ENCODE results near the gene CPNE2.
A peak's percentile ranks its signal among the peaks of the same experiment; 100 is the strongest.
"Not testable (repeated sequence)": the region's sequence is repeated elsewhere in the genome, so short reads cannot be mapped to it uniquely, and the experiment has no call there.

The CPNE2 gene

DNA sequence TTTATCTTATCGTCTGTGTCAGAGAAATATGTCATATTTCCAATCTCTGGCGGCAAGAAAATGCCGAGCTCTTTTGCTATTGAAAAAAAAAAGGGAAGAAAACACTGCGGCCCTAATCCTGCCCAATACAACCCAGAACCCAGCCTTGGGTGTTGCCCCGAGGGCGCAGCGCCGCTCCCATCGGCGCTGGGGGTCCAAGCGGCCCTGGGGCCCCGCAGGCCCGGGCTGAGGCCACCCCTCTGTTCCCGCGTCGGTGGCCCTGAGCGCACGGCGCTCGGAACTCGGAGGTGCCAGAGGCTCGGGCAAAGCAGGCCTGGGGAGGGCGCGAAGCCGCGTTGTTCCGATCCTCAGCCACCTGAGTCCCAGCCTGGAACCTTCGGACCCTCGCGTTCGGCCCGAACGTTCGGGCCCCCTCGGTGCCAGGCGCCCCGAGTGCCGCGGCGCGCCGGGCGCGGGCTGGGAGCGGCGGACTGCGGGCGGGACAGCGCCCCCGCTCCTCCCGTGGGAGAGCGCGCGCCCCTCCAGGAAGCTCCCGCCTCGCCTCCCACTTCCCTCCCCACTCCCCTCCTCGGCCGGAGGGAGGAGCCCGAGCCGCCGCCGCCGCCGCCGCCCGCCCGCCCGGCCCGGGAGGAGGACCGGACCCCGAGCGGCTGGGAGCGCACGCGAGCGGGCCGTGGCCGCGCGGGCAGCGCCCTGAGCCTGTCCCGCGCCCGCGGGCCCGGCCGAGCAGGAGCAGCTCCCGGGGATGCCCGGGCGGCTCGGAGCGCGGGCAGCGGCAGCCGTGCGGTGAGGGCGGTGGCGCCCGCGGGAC lies at the start of gene CPNE2:
TSS of gene CPNE2 (plus strand) at position 609 of the 811 bp plus-strand sequence. CDS start 18,160 bp downstream, outside the sequence.
- DNase-seq: peak in 1 of 2 donors; percentile 18

GRCh38 chr16:57043248-57043647 lies 49.1 kb upstream of the CPNE2 start:
- DNase-seq: no peak

- no peak for DNase-seq
Measured at GRCh38 chr16:57044931-57045693, 47.3 kb upstream of the CPNE2 start.

DNA sequence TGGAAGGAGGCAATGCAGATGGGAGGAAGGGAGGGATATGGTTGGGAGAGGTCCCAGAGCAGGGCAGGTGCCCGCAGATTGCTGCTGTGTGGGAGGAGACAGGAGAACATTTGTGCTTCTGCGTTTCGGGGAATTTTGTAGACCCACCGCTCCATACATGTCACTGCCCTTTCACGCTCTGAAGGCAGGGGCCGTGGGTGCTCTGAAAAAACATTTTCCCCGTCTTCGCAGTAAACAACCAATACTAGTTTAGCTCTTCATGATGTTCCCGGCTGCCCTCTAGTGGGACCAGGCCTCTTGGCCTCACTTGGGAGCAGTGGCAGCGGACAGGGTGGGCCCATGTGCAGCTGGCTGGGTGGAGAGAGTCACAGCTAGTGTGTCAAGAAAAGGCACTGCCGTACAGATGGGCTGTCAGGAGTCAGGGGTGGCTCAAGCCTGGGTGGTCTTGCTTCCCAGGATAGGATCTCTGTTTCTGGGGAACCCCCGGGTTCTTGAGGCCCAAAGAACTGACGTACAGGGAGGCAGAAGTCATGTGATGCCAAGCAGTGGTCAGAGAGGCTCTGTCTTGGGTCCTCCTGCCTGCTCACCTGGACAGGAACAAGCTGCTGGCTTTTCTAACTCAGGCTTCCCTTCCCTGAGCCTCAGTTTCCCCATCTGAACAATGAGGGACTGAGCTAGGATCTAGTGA lies 46.5 kb upstream of the CPNE2 start:
- DNase-seq: peak; percentile 36 to 61

- DNase-seq: no peak
Measured at GRCh38 chr16:57048095-57048494, 44.3 kb upstream of the CPNE2 start.

DNA sequence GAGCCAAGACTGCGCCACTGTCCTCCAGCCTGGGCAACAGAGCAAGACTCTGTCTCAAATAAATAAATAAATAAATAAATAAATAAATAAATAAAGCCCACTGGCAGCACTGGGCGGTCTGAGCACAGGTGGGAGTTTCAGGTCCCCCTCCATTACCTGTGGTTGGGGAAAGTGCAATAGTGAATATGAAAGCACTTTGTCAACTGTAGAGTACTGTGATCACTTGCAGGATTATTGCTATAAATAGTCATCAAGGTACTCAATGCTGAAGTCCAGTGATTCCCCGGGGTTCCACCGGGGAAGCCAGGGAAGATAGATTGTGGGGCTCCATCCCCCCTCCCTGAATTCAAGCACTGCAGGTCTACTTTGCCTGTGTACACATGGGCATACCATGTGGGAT lies 42.7 kb upstream of the CPNE2 start:
- no peak for DNase-seq

DNA sequence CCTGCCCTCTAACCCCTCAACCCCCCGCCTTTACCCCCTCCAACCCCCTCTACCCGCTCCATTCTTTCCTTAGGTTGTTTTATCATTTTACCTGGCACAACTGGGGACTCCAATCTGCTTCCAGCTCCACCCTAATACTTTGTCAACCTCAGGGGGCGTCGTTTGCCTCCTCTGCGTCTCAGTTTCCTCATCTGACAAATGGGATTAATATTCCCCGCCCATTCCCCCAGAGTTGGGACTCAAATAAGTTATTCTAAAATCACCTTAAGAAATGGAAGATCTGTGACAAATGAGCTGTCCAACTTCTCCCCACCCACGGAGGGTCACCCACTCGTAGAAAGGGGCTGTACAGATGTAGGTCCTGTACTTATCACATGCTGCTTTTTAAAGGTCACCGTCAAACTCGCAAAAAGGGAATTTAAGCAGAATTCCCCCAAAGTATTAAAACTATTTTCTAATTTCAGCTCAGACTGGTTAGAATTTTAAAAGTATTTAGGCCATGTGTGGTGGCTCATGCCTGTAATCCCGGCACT lies 40.6 kb upstream of the CPNE2 start:
- no peak for DNase-seq

GRCh38 chr16:57053206-57053605 lies 39.2 kb upstream of the CPNE2 start:
- DNase-seq: no peak

GRCh38 chr16:57054338-57054737 lies 38.0 kb upstream of the CPNE2 start:
- DNase-seq: no peak

DNA sequence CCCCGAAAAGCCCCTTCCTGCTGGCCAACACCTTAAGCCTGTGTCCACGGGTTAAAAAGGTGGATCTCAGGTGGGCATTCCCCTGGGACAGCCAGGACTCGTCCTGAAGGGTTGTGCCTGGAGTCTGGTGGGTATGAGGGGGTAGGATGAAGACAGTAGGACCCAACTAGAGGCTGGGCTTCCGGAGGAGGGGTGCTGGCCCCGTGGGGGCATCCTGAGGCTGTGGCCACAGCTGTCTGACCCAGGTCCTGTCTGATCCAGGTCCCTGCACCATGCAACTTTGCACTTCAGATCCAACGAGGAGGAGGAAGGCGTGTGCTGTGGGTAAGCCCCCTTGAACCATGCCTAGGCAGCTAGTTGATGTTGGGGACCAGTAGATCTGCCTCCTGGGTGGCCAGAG lies 37.6 kb upstream of the CPNE2 start:
- DNase-seq: no peak

- no peak for DNase-seq
Measured at GRCh38 chr16:57055671-57056070, 36.7 kb upstream of the CPNE2 start.

- DNase-seq: no peak
Measured at GRCh38 chr16:57058291-57058861, 34.0 kb upstream of the CPNE2 start.

GRCh38 chr16:57060323-57061083 lies 31.9 kb upstream of the CPNE2 start:
- no peak for DNase-seq

GRCh38 chr16:57061084-57061905 lies 31.1 kb upstream of the CPNE2 start:
- peak in 1 of 2 donors; percentile 42 for DNase-seq

DNA sequence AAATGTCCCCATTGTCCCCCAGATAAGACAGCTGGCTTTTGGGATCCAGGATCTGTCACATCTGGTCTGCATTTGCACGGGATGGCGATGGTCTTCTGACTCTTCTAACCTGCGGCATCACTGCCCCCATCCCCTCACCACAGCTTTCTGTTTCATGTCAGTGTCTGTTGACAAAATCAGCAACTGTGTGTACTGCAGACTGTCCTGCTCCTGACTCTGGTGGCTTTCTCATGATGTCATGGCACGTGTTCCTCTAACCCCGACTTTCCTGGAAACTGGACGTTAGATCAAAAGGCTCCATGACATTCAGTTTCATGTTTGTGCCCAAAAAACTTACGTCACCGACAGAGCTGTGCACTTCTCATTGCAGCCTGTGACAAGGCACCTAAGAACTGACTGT lies 30.1 kb upstream of the CPNE2 start:
- DNase-seq: peak in 1 of 2 donors; percentile 24

- DNase-seq: not testable (repeated sequence)
Measured at GRCh38 chr16:57063189-57063588, 29.2 kb upstream of the CPNE2 start.

DNA sequence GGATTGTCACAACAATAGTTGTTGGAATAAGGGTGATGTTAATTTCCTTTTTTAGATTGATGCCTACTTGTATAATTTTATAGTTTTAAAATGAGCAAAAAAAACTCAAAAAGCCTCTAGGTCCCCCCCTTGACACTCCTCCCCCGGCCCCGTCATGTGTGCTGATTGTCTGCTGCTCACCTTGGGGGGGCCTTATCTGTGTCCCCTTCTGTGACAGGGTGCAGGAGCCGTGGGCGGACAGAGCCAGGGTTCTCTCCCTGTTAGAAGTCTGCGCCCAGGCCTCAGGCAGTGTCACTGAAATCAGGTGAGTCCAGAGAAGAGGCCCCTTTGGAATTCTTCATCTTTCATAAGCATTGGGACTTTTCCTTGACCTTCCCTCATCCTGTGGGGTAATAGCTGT lies 27.4 kb upstream of the CPNE2 start:
- no peak for DNase-seq

- DNase-seq: no peak
Measured at GRCh38 chr16:57066625-57067024, 25.8 kb upstream of the CPNE2 start.

DNA sequence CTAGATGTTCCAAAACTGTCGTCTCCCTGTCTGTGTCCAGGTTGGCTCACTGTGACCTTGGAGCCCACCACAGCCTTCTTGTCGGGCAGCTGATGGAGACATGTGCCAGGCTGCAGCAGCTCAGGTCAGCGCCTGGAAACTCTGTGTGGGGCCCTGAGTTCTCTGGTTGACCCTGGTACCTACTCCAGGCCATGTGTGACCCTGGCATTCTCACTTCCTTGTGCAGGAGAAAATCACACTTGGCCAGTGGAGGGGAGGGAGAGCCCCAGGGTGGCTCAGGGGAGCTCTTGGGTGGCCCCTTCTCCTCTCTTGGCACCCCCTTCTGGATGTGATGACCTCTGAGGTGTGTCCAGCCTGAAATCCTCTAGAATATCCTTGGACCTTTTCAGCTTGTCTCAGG lies 25.0 kb upstream of the CPNE2 start:
- DNase-seq: no peak

- no peak for DNase-seq
Measured at GRCh38 chr16:57069053-57069452, 23.3 kb upstream of the CPNE2 start.
